ENCODE measurements around the gene STX18.
A peak's percentile ranks its signal among the peaks of the same experiment; 100 is the strongest.

STX18 gene

GRCh38 chr4:4395849-4396627 lies 145.8 kb downstream of the STX18 start:
- DNase-seq = no peak

- no peak for DNase-seq
Measured at GRCh38 chr4:4395371-4395770, 146.5 kb downstream of the STX18 start.

- no peak for DNase-seq
Measured at GRCh38 chr4:4394644-4395043, 147.2 kb downstream of the STX18 start.

- DNase-seq = no peak
Measured at GRCh38 chr4:4392501-4393183, 149.2 kb downstream of the STX18 start.

- DNase-seq = no peak
Measured at GRCh38 chr4:4391866-4392265, 150.0 kb downstream of the STX18 start.

DNA sequence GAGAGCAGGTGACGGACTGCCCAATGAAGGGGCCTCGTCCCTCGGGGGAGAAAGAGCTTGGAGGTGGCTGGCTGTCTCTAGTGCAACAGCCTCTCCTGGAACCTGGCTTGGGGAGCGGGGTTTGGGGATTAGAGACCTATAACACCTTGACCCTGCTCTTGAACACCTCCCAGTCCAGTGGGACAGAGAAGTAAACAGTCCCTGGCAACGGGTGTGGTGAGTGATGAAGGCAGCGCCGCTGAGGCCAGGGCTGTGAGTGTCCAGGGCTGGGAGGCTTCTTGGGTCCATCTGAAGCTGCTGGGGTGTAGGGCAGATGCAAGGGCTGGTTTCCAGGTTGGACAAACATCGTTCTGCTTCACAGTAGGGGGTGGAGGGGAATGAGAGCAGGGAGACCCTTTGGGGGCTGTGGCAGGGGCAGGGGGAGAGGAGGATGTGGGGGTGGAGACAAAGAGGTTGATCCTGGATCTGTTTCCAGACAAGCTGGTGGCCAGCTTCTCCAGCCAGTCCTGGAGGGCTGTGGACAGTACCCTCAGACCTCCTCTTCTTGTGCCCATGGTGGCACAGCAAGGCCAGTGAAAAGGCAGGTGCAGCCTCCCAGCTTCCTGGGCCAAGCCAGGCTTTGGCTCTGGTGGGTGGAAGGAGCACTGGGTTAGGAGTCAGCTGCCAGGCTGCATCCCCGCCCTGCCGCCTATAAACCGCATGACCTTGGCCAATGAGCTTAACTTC lies 151.2 kb downstream of the STX18 start:
- DNase-seq = no peak

DNA sequence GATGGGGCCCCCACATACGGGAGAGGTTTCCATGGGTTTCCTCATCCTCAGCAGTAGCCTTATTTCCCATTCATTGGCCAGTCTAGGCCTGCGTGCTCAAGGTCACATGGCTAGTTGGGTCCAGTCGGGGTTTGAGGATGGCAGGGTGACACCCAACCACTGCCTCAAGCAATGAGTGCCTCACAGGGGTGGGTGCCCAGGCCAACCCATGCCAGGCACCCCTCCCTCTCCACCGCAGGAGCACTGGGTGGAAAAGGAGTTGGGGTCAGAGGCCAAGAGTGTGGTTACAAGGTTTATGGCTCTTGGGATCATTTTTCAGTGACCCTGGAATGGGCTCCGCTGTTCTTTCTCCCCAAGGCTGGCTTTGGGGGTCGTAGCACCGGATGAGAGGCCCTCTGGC lies 151.8 kb downstream of the STX18 start:
- DNase-seq = no peak

DNA sequence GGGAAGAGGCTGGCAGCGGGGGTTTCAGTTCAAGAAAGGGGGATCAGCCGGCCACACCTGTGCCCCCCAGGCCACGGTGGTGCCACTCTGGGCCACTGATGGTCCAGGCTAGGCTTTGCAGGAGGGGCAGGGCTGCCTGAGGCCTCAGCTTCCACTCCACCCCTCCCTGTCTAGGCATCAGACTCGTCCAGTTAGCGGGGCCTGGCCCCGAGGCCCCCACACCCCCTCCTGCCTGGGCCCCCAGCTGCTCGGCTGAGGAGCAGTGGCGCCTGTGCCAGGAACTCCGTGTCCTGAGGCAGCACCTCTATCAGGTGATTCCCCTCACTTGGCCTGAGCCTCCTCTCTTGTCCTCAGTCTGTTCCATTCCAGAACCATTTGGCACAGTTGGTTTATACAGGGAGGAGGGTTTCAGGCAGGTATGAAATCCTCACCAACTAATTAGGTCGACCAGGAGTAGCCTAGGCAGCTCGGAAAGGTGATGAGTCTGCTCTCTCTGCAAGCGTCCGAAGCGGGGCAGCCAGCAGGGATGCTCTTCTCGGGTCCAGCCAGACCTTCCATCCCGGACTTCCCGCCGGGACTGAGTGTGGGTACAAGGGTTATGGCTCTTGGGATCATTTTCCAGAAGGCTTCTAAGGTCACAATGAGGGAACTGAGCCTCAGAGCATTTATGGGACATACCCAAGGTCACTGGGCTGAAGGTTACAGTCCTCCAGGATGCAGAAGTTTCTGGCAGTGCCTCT lies 152.8 kb downstream of the STX18 start:
- DNase-seq = no peak

DNA sequence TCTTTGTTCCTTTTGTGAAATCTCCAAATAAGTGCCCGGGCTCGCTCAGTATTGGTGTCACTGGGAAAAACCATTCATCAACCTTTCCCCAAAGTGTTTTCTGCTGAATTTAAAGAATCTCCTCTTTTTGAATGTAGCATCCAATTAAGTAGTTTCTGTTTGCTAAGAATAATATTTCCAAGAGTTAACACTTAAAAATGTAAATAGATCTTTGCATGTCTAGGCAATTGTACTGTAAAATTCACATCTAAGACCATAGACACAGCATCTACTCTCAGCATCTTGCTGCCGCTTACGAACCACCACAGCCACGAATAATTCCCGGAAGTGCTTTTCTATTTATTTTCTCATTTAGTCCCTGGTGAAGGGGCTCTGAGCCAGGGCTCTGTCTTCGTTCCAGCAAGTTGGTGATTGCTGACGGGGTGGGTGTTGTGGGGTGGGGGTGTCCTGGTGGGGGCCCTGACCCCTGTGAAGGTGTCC lies 153.5 kb downstream of the STX18 start:
- DNase-seq = peak in 1 of 2 donors; percentile 3

- DNase-seq = peak in 1 of 2 donors; percentile 15
Measured at GRCh38 chr4:4387531-4388310, 154.1 kb downstream of the STX18 start.

GRCh38 chr4:4386736-4387392 lies 155.0 kb downstream of the STX18 start, which contains the start of gene NSG1:
TSS of gene NSG1 (plus strand) at chr4:4387102. CDS start at chr4:4387630, 528 bp downstream.
- DNase-seq = peak in 1 of 2 donors; percentile 43

DNA sequence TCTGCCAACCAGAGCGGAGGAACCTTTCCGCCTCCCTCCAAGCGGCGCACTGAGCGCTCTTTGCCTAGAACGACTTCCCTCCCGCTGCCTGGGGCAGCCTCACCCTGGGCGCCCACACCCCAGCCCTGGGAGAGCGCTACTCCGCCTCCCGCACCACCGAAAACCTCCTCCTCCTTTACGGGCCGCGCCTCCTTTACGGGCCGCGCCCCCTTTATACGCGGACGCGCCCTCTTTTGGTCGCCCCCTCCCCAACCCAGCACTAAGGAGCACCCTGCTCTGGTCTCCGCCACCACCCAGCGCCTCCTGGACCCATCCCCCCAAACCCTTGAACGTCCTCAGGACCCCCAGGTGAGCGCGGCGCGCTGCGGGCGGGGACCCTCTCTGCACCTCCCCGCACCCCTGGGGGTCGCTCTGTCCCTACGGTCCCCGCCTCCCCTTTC lies 155.5 kb downstream of the STX18 start:
- peak in 1 of 2 donors; percentile 42 for DNase-seq

GRCh38 chr4:4385729-4386295 lies 156.0 kb downstream of the STX18 start:
- no peak for DNase-seq

DNA sequence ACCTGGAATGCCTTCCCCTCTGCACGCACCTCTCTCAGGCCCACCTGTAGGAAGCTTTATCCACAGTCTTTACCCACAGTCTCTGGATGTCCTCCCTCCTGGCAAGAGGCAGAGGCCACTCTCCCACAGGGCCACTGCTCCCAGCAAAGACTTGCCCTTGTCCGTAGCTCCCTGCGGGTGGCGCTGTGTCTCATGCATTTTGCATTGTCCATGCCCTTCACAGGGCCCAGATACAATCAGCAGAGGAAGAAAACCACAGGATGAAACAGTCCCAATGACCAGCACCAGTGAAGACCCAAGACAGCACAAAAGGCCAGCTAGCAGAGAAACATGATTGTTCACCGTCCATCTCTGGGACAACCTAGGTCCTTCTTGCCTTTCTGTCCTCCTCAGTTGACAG lies 157.0 kb downstream of the STX18 start:
- peak in 1 of 2 donors; percentile 6 for DNase-seq

DNA sequence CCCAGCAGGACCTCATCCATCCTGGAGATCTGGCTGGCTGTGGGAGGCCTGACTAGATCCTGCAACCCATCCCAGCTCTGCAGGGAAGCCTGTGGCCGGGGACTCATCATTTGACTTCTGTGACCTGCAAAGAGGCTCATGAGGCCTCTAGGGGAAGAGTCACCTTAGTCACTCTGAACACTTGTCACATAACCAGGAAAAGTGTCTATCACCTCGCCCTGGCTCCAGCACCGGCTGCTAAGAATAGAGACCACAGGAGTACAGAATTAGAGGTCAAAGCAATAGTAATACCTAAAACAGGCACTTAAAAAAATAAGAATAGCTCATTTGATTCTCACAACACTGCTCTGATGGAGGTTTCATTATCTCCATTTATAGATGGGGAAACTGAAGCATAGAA lies 158.8 kb downstream of the STX18 start:
- DNase-seq = no peak

GRCh38 chr4:4379540-4380087 lies 162.2 kb downstream of the STX18 start:
- DNase-seq = no peak

DNA sequence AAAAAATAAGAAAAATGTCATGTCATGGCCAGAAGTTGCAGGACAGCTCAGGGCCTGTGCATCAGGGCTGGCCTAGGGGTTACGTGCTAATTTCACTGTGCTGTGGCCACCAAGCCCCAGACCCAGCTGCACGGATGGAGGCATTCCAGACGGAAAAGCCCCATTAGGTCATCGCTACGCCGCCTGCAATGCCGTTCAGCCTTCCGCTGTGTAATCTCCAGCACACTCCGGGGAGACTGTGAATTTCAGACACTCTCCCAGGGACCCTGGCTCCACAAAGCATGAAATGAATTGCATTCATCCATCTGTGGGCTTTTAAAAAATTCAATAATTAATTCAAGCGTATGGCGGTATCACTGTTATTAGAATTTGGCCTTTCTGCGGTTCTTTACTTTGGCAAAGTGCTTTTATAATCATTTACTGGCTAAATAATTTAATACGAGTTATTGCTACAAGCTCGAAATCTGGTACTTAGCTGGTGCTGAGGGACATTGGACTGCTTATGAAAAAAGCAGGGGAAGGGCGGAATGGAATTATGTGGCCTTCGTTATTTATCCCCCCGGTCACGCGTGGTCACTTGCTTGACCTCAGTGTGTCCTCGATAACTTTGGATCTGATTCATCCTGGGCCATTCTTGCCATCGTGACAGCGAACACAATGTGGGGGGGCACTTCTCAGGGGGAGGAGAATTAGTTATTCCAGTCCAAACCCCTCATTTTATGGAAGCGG lies 164.0 kb downstream of the STX18 start:
- DNase-seq = no peak

DNA sequence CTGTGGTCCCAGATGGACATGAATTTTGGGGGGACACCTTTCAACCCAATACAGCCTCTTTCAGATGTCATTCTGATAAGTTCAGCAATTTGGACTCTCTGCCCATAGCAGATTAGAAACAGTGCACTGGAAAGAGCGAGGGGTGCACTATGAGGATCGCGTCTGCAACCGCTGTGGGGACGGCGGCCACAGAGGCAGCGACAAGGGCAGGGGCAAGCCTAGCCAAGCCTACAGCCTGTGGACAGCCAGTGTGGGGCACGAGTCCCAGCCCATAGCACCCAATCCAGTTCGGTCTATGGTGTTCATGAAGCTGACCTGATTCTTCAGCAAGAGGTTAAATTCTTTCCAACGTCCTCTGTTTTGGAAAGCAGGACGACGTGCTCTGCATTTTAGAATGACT lies 164.7 kb downstream of the STX18 start:
- DNase-seq = no peak

- no peak for DNase-seq
Measured at GRCh38 chr4:4376074-4376473, 165.8 kb downstream of the STX18 start.

All from CD4-positive, alpha-beta T cell treated with Interferon alpha-2 for 1 hour (primary cell).